C4-2B (cell line): ENCODE results near the gene TTLL3.

Experiments
- H3K27ac ChIP-seq: fragments of 450-650 bp; 2 replicates; pipeline ENCODE4 v1.5.1; 2017
- CTCF ChIP-seq: fragments of 450-650 bp; conservative IDR thresholded peaks from 2 replicates; pipeline ENCODE4 v1.5.1; 2017; ENCODE audit warnings: mild to moderate bottlenecking
- ZFX ChIP-seq: fragments of 450-650 bp; IDR thresholded peaks from 2 replicates; pipeline ENCODE4 v1.6.1; 2017

The TTLL3 gene

GRCh38 chr3:9817436-9817835 is 7.4 kb downstream of the TTLL3 start:
- TF ChIP-seq ZFX, result no peak
- no peak for TF ChIP-seq CTCF
- H3K27ac ChIP-seq, result no peak overlapping the region

GRCh38 chr3:9818666-9819335 is 8.7 kb downstream of the TTLL3 start:
- no peak for TF ChIP-seq CTCF
- TF ChIP-seq ZFX, result no peak
- H3K27ac ChIP-seq, result no peak overlapping the region

- TF ChIP-seq ZFX, result no peak
Observed at GRCh38 chr3:9820543-9820942, 10.5 kb downstream of the TTLL3 start.

GRCh38 chr3:9820946-9821345 is 10.9 kb downstream of the TTLL3 start:
- TF ChIP-seq CTCF (no peak; the same call in 1 of the 2 replicates), ZFX (no peak)
- no peak overlapping the region for H3K27ac ChIP-seq

More at GRCh38 chr3:9820543-9820942, 10.5 kb downstream of the TTLL3 start:
- no peak overlapping the region for H3K27ac ChIP-seq

- H3K27ac ChIP-seq, result no peak overlapping the region
- TF ChIP-seq ZFX, result no peak
- TF ChIP-seq CTCF, result no peak
Observed at GRCh38 chr3:9825451-9826040, 15.5 kb downstream of the TTLL3 start.

GRCh38 chr3:9826815-9827573 is 16.9 kb downstream of the TTLL3 start:
- no peak overlapping the region for H3K27ac ChIP-seq
- no peak; the same call in 1 of the 2 replicates for TF ChIP-seq CTCF
- TF ChIP-seq ZFX, result no peak

GRCh38 chr3:9828801-9829755 is 19.0 kb downstream of the TTLL3 start:
- no peak overlapping the region for H3K27ac ChIP-seq
- TF ChIP-seq ZFX, result no peak
- no peak for TF ChIP-seq CTCF
